GM12878 (cell line): ENCODE results near the gene NECTIN1. TPM values are rescaled to one million over a fixed set of nuclear protein-coding genes. Genes with fewer than 3 reads are reported as not detected.

Experiments used
- ATAC-seq: fragments of 200-7000 bp; cut with Tn5 transposase; 3 replicates; pipeline ENCODE4 v1.9.1; 2020; ENCODE audit warnings: mild to moderate bottlenecking, moderate library complexity
- BruUV-seq: library from RNA; stranded (reverse); fragments of 400-500 nt; replicated peaks from 2 replicates; lab custom pipeline; 2021; lab: Mats Ljungman, UMichigan
- CTCF ChIA-PET: fragments of 300-600 bp; sonication (Branson Sonifier 250); formaldehyde crosslinking; extraction: SDS; loops from one replicate; lab custom pipeline; 2021; ENCODE audit warnings: inconsistent platforms; lab: Yijun Ruan, JAX
- POLR2A ChIA-PET: fragments of 350-600 bp; formaldehyde crosslinking; extraction: SDS; loops from one replicate; lab custom pipeline; 2021; ENCODE audit warnings: inconsistent platforms; lab: Charles Lee
- RAD21 ChIA-PET: fragments of 300-600 bp; sonication (Branson Sonifier 250); formaldehyde crosslinking; loops from one replicate; lab custom pipeline; 2023; ENCODE audit warnings: antibody characterized with exemption; ENCODE audit not compliant: unreplicated experiment; lab: Charles Lee
- SMC1A ChIA-PET: fragments of 300-600 bp; sonication (Branson Sonifier 250); formaldehyde crosslinking; loops from one replicate; lab custom pipeline; 2023; ENCODE audit not compliant: unreplicated experiment, uncharacterized antibody; lab: Charles Lee
- DNase-seq: peaks from one replicate; pipeline ENCODE4 v3.0.0-alpha.2; 2011; ENCODE audit warnings: low read depth, low spot score
- FAIRE-seq: peaks from 3 replicates; lab custom pipeline; 2011; peaks lifted over from hg19 to GRCh38; lab: Jason Lieb, UNC
- H2AFZ ChIP-seq: 2 replicates; pipeline ENCODE4 v1.6.0; 2011; ENCODE audit warnings: low read depth, low read length, control low read depth; ENCODE audit not compliant: control insufficient read depth
- H3K27ac ChIP-seq: 2 replicates; pipeline ENCODE4 v1.5.1; 2011; ENCODE audit warnings: control low read depth; ENCODE audit not compliant: control insufficient read depth, insufficient read depth
- H3K27me3 ChIP-seq, 2 experiments: replicated peaks in 1 of 2; 2 replicates each; pipeline versions ENCODE4 v1.6.0 to v1.6.1; 2011; ENCODE audit warnings: low read length in 1 of 2; ENCODE audit not compliant: control insufficient read depth in 2 of 2, insufficient read depth in 2 of 2
- H3K36me3 ChIP-seq, 2 experiments: 2 replicates each; pipeline ENCODE4 v1.5.1; 2011; ENCODE audit warnings: low read length in 1 of 2; ENCODE audit not compliant: control insufficient read depth in 2 of 2, insufficient read depth in 2 of 2
- H3K4me1 ChIP-seq: 2 replicates; pipeline ENCODE4 v1.6.1; 2011; ENCODE audit warnings: mild to moderate bottlenecking, low read length, moderate library complexity, mixed read lengths; ENCODE audit not compliant: control insufficient read depth, insufficient read depth
- H3K4me2 ChIP-seq: 2 replicates; pipeline ENCODE4 v1.6.0; 2011; ENCODE audit warnings: control low read depth; ENCODE audit not compliant: control insufficient read depth, insufficient read depth
- H3K4me3 ChIP-seq: fragments of 200-600 bp; sonication (generic); 2 replicates; pipeline ENCODE4 v1.5.1; 2016
- H3K79me2 ChIP-seq: 2 replicates; pipeline ENCODE4 v1.6.0; 2011; ENCODE audit warnings: low read length; ENCODE audit not compliant: control insufficient read depth, insufficient read depth
- H3K9ac ChIP-seq: 2 replicates; pipeline ENCODE4 v1.8.0; 2011; ENCODE audit warnings: low read length, control low read depth, mixed read lengths; ENCODE audit not compliant: control insufficient read depth, insufficient read depth
- H3K9me3 ChIP-seq: replicated peaks from 3 replicates; pipeline ENCODE4 v1.5.1; 2011; ENCODE audit warnings: mild to moderate bottlenecking, low read length; ENCODE audit not compliant: control insufficient read depth, insufficient read depth
- H4K20me1 ChIP-seq: 2 replicates; pipeline ENCODE4 v1.6.0; 2011; ENCODE audit not compliant: control insufficient read depth, insufficient read depth
- EGR1 ChIP-seq, 2 experiments: IDR thresholded peaks; 1 replicate in 1 of 2; 2 replicates in 1 of 2; pipeline ENCODE4 v1.6.1; 2011 to 2012; ENCODE audit warnings: low read depth in 2 of 2, low read length in 2 of 2, borderline replicate concordance in 1 of 2, mild to moderate bottlenecking in 1 of 2, moderate library complexity in 1 of 2
- POU2F2 ChIP-seq: IDR thresholded peaks from 3 replicates; pipeline ENCODE4 v1.6.1; 2011; ENCODE audit warnings: low read depth, mild to moderate bottlenecking, low read length, borderline replicate concordance
- RELA ChIP-seq: fragments of 450-650 bp; IDR thresholded peaks from 2 replicates; pipeline ENCODE4 v1.8.0; 2014; ENCODE audit warnings: borderline replicate concordance; ENCODE audit not compliant: partially characterized antibody
- SMC3 ChIP-seq: IDR thresholded peaks from 2 replicates; pipeline ENCODE4 v1.6.1; 2011; ENCODE audit warnings: low read length, improper control_type of control experiment, borderline replicate concordance
- ZBTB40 ChIP-seq: fragments of 450-650 bp; IDR thresholded peaks from 2 replicates; pipeline ENCODE4 v1.6.1; 2016; ENCODE audit warnings: mild to moderate bottlenecking, moderate library complexity, borderline replicate concordance
- WGBS: methylation state at CpG from one replicate; pipeline ENCODE4 v1.1.6; 2016; ENCODE audit warnings: low lambda C conversion rate; ENCODE audit not compliant: insufficient replicate concordance, insufficient coverage; ENCODE audit errors: missing lambda C conversion rate; 5-methylcytosine and 5-hydroxymethylcytosine counted together
- in situ Hi-C: fragments of 300-500 bp; cut with MboI; formaldehyde crosslinking; loops from 9 replicates; pipeline ENCODE4 v1.14.3; 2018; ENCODE audit warnings: mixed read lengths
- intact Hi-C: fragments of 100-400 bp; cut with micrococcal nuclease; formaldehyde crosslinking; loops from one replicate; pipeline ENCODE4 v1.14.2; 2022; ENCODE audit not compliant: unreplicated experiment
- polyA plus RNA-seq, 11 experiments: library from polyadenylated mRNA; depleted of rRNA in 4 of 11; unstranded in 6 of 11; stranded (reverse) in 5 of 11; fragments of >200 nt; fragmentation: Nextera tagmentation in 4 of 11; fragmentation: Illumina TruSeq in 1 of 11; extraction: Ambion mirVana in 4 of 11; extraction: Trizol in 1 of 11; gene quantifications; 1 replicate in 1 of 11; 2 replicates in 10 of 11; pipeline versions ENCODE4 v1.2.1 to v1.2.3, GENCODE V29; 2011 to 2016; ENCODE audit warnings: inconsistent platforms in 2 of 11, missing spikeins in 2 of 11, low read depth in 1 of 11
- total RNA-seq, 4 experiments: library from RNA; depleted of rRNA in 3 of 4; stranded (reverse); fragments of >200 nt in 3 of 4; fragmentation: Illumina TruSeq in 1 of 4; extraction: Trizol in 1 of 4; gene quantifications; 2 replicates each; pipeline versions ENCODE4 v1.2.1 to v1.2.3, GENCODE V29; 2013 to 2021
- TF ChIP-seq, protein P1 (sequence below): IDR thresholded peaks from 2 replicates; pipeline ENCODE4 v1.6.1; 2012; ENCODE audit warnings: low read depth, low read length, improper control_type of control experiment

NECTIN1 gene
- total and polyA plus RNA-seq, 10 of the 15 experiments (the other 5 are each of a cell fraction or from before 2014, with no cell fraction given) = 0.97 to 9.2 (median 2.3) TPM

- TF ChIP-seq SMC3 (no peak), POU2F2 (no peak), EGR1 (IDR thresholded peaks at IDR 0.05; ENCODE audit: borderline replicate concordance in 1 of 2, low read depth in 2 of 2, low read length in 2 of 2) (no peak), ZBTB40 (no peak)
- TF ChIP-seq, all 136 proteins: peak for 0
These were observed 64.1 kb downstream of the NECTIN1 start (continued) for GRCh38 chr11:119664701-119665420.

- Histone ChIP-seq H4K20me1 (no peaks in the 10 kb centered on the region), H3K4me1 (no peaks in the 10 kb centered on the region), H3K27me3 (no peaks in the 10 kb centered on the region), H3K9ac (no peak overlapping the region), H3K36me3 (peaks cover 0 to 1% of the 10 kb centered on the region in 2 experiments; a peak in 1 of 4 replicates), H3K9me3 (no peaks in the 10 kb centered on the region), H3K4me2 (no peak overlapping the region), H2AFZ (no peak overlapping the region), H3K27ac (no peak overlapping the region), H3K79me2 (no peaks in the 10 kb centered on the region), H3K4me3 (no peak overlapping the region)
- BruUV-seq = no TSS peak
- POLR2A ChIA-PET = no interaction called here
- ATAC-seq = no peak
- RAD21 ChIA-PET = no interaction called here
- SMC1A ChIA-PET = interaction anchor here (0.6 kb wide), 1 partner anchor 129 kb away, joined by 3 read pairs; no protein-coding TSS in a partner anchor
- WGBS = 38% methylated on average over 9 of the region's 9 CpGs
- no peak for FAIRE-seq
- TF ChIP-seq, protein P1, sequence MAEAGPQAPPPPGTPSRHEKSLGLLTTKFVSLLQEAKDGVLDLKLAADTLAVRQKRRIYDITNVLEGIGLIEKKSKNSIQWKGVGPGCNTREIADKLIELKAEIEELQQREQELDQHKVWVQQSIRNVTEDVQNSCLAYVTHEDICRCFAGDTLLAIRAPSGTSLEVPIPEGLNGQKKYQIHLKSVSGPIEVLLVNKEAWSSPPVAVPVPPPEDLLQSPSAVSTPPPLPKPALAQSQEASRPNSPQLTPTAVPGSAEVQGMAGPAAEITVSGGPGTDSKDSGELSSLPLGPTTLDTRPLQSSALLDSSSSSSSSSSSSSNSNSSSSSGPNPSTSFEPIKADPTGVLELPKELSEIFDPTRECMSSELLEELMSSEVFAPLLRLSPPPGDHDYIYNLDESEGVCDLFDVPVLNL = no peak
- TF ChIP-seq RELA = no peak
- CTCF ChIA-PET = interaction anchor here (1.3 to 1.7 kb wide), 2 partner anchors 63 to 444 kb away, joined by 3 to 5 read pairs; no protein-coding TSS in a partner anchor
- intact Hi-C loops (no loop called here), in situ Hi-C loops (no loop called here)
- DNase-seq = no peak
These were observed 64.9 kb downstream of the NECTIN1 start for GRCh38 chr11:119664063-119664572.
